Upper lobe of left lung (tissue), 6 donors: ENCODE measurements around the gene P4HA3. TPM values are rescaled to one million over a fixed set of nuclear protein-coding genes. Genes with fewer than 3 reads are reported as not detected.

ENCODE experiments used
- ATAC-seq, 2 donors: fragments of 200-7000 bp; cut with Tn5 transposase; one replicate each; pipeline ENCODE4 v1.9.1; 2022; ENCODE audit warnings: mild to moderate bottlenecking in 2 of 2, moderate library complexity in 2 of 2; ENCODE audit not compliant: low FRiP score in 2 of 2
- DNase-seq, 2 donors: peaks; one replicate each; pipeline ENCODE4 v3.0.0-alpha.2; 2019 to 2020
- H3K27ac ChIP-seq, 4 donors: fragments of 200-600 bp; sonication (generic); one replicate each; pipeline ENCODE4 v1.5.1; 2016 to 2019
- H3K27me3 ChIP-seq, 4 donors: fragments of 200-600 bp; sonication (generic); one replicate each; pipeline ENCODE4 v1.5.1; 2017 to 2019
- H3K36me3 ChIP-seq, 4 donors: fragments of 200-600 bp; sonication (generic); one replicate each; pipeline ENCODE4 v1.5.1; 2016 to 2019
- H3K4me1 ChIP-seq, 4 donors: fragments of 200-600 bp; sonication (generic); one replicate each; pipeline ENCODE4 v1.5.1; 2018 to 2019
- H3K4me3 ChIP-seq, 4 donors: fragments of 200-600 bp; sonication (generic); one replicate each; pipeline ENCODE4 v1.5.1; 2017 to 2019; ENCODE audit warnings: mild to moderate bottlenecking in 2 of 4, moderate library complexity in 1 of 4
- H3K9me3 ChIP-seq, 4 donors: fragments of 200-600 bp; sonication (generic); one replicate each; pipeline ENCODE4 v1.5.1; 2018 to 2019
- EP300 ChIP-seq, 4 donors: sonication (generic); formaldehyde crosslinking; IDR thresholded peaks; one replicate each; pipeline ENCODE4 v1.5.1; 2017; ENCODE audit warnings: antibody characterized with exemption in 4 of 4, control low read depth in 2 of 4
- POLR2A ChIP-seq, 4 donors: fragments of 450-650 bp; IDR thresholded peaks; one replicate each; pipeline ENCODE4 v1.5.1; 2016 to 2017; ENCODE audit warnings: antibody characterized with exemption in 4 of 4, mild to moderate bottlenecking in 2 of 4
- POLR2AphosphoS5 ChIP-seq, 2 donors: sonication (generic); formaldehyde crosslinking; IDR thresholded peaks; one replicate each; pipeline ENCODE4 v1.5.1; 2017; ENCODE audit warnings: antibody characterized with exemption in 2 of 2
- WGBS, 2 donors: methylation state at CpG; one replicate each; pipeline ENCODE4 v1.1.5; 2017 to 2018; 5-methylcytosine and 5-hydroxymethylcytosine counted together
- total RNA-seq, 6 donors: library from RNA; depleted of rRNA in 4 of 6; stranded (reverse); fragments of >200 nt in 4 of 6; gene quantifications; one replicate each; pipeline versions ENCODE4 v1.1.0 to v1.2.1, GENCODE V29; 2016 to 2021
- TF ChIP-seq, protein P1 (sequence below), 6 experiments: fragments of 450-650 bp in 4 of 6; fragments of 200-600 bp in 2 of 6; sonication (generic) in 2 of 6; IDR thresholded peaks; one replicate each; pipeline ENCODE4 v1.5.1; 2016 to 2019; ENCODE audit warnings: antibody characterized with exemption in 6 of 6
- donor health status: DM: no; HTN: no; CAD: no; lungs with moderate emphysema.
- donor health status: DM: no; HTN: yes; CAD: no; lungs with severe emphysema.

P4HA3 gene
- total RNA-seq, 6 donors from 2014 or later = 0.22 to 1.6 (median 0.64) TPM; not detected in 2

DNA sequence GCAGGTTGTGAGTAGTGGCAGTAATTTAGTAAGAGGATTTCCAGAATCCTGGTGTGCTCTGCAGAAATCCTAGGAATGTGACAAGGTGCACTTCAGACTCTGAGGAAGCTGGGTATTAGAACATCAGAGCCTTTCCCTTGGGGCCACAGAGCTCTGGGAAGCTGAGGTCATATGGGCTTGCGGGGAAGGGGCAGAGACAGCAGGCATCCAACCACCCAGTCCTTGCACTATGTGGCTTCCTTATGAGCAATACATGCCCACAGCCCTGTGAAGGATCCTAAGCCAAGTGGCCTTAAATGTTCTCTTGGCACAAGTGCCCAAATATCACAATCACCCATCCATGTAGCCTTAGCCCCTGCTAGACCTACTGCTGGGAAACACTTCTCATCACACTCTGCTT, 46.2 kb downstream of the P4HA3 start:
- TF ChIP-seq, protein P1, sequence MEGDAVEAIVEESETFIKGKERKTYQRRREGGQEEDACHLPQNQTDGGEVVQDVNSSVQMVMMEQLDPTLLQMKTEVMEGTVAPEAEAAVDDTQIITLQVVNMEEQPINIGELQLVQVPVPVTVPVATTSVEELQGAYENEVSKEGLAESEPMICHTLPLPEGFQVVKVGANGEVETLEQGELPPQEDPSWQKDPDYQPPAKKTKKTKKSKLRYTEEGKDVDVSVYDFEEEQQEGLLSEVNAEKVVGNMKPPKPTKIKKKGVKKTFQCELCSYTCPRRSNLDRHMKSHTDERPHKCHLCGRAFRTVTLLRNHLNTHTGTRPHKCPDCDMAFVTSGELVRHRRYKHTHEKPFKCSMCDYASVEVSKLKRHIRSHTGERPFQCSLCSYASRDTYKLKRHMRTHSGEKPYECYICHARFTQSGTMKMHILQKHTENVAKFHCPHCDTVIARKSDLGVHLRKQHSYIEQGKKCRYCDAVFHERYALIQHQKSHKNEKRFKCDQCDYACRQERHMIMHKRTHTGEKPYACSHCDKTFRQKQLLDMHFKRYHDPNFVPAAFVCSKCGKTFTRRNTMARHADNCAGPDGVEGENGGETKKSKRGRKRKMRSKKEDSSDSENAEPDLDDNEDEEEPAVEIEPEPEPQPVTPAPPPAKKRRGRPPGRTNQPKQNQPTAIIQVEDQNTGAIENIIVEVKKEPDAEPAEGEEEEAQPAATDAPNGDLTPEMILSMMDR (IDR thresholded peaks at IDR 0.05) = no peak
- TF ChIP-seq POLR2AphosphoS5 (IDR thresholded peaks at IDR 0.05) (no peak), EP300 (IDR thresholded peaks at IDR 0.05) (no peak), POLR2A (IDR thresholded peaks at IDR 0.05) (no peak)
- WGBS, 2 donors = 100% methylated on average over 1 of the region's 1 CpG; no CpG with 5 or more reads in 1 of the 2 donors
- no peaks in the 10 kb centered on the region for H3K36me3 ChIP-seq
- no peaks in the 10 kb centered on the region for H3K9me3 ChIP-seq
- H3K27me3 ChIP-seq = no peaks in the 10 kb centered on the region
- no peak overlapping the region for H3K4me3 ChIP-seq
- H3K27ac ChIP-seq = no peak overlapping the region
- DNase-seq (no peak), ATAC-seq (no peak)
- H3K4me1 ChIP-seq = peaks cover 0 to 10% (median 4%) of the 10 kb centered on the region in 4 donors

DNA sequence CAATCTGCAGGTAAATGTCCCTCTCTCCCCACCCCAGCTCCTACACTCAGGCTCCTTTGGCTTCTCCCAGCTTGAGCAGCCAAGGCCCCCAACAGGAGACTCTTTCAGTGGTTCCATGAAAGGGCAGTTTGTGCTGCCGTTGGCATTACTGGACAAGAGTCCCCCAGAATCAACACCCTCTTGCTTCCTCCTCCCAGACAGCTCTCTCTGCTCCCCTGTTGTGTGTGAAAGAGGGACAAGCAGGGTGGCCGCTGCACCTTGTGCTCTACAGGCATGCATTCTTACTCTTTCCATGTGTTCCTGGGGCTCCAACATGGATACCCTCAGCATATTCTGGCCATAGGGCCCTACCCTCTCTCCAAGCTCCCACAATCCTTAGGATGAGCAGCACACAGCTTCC, 48.7 kb downstream of the P4HA3 start:
- peaks cover 0 to 4% (median 0%) of the 10 kb centered on the region in 4 donors for H3K4me1 ChIP-seq
- no peak overlapping the region for H3K27ac ChIP-seq
- TF ChIP-seq, protein P1 (IDR thresholded peaks at IDR 0.05) = no peak
- TF ChIP-seq POLR2AphosphoS5 (IDR thresholded peaks at IDR 0.05) (no peak), POLR2A (IDR thresholded peaks at IDR 0.05) (no peak), EP300 (IDR thresholded peaks at IDR 0.05) (no peak)
- no peak for DNase-seq
- no peaks in the 10 kb centered on the region for H3K27me3 ChIP-seq
- ATAC-seq = no peak
- no peaks in the 10 kb centered on the region for H3K9me3 ChIP-seq
- WGBS, 2 donors = 80 to 96% methylated on average over 2 of the region's 2 CpGs
- no peak overlapping the region for H3K4me3 ChIP-seq
- H3K36me3 ChIP-seq = no peaks in the 10 kb centered on the region

DNA sequence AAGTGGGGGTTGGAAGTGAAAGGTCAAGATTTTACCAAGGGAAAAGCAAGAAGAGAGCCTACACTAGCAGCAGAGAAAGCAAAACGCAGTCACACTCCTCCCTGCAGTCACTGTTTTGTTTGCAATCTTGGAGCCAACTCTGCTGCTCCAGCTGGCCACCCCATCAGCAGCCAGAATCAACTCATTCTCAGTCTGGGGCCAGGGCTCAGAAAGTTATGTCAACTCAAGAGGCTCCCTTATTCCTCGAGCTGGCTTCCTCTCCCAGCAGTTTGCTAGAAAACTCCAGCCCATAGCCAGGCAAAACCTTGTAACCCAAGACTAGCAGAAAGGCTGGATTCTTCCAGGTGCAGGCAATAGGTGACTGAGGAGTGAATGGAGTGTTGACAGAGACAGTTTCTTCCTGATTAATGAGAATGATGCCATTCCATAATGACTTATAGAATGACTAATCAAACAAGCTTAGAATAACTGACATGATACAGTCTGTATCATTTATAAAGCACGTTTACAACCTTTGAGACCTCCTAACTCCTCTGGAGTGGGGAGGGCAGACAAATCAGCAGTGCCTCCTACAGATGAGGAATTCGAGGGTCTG, 53.4 kb downstream of the P4HA3 start:
- TF ChIP-seq POLR2AphosphoS5 (IDR thresholded peaks at IDR 0.05) (no peak), POLR2A (IDR thresholded peaks at IDR 0.05) (no peak), EP300 (IDR thresholded peaks at IDR 0.05) (no peak)
- TF ChIP-seq, protein P1 (IDR thresholded peaks at IDR 0.05) = no peak
- 39 to 50% methylated on average over 4 of the region's 4 CpGs for WGBS, 2 donors
- peaks cover 0 to 4% (median 0%) of the 10 kb centered on the region in 4 donors for H3K4me1 ChIP-seq
- H3K9me3 ChIP-seq = no peaks in the 10 kb centered on the region
- ATAC-seq = peak in 1 of 2 donors; percentile 82
- no peak for DNase-seq
- H3K27me3 ChIP-seq = no peaks in the 10 kb centered on the region
- H3K27ac ChIP-seq = no peak overlapping the region
- H3K4me3 ChIP-seq = no peak overlapping the region
- H3K36me3 ChIP-seq = peaks cover 0 to 23% (median 17%) of the 10 kb centered on the region in 4 donors

DNA sequence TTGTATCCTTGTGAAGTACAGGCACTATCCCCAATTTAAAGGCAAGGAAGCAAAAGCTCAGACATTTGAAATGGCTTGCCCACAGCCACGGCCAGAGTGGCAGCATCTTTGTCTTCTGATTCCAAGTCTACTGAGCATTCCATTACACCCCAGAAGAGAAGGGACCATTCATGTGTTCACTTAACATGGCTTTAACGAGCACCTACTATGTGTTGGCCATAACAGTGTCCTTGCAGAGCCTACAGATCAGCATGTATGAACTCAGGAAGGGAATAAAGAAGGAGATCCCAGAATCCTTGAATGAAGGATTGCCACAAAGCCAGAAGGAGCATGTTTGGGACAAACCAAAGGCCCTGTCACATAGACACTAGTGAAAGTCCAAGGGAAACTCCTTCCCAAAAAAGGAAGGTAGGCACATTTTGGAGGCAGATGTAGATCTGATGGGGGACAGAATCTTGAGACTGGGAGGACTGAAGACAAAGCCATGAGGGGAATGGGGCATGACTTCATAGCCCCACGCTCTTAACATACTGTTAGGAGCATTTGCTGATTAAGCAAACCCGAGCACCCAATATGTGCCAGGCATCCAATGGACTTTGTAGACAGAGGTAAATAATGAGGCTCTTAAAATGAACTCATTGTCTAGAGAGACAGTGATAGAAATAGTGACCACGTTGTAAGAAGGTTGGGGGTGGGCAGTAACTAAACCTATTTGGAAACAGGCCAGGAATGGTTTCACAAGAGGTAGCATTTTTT, 54.9 kb downstream of the P4HA3 start:
- H3K27me3 ChIP-seq = no peaks in the 10 kb centered on the region
- TF ChIP-seq EP300 (IDR thresholded peaks at IDR 0.05) (no peak), POLR2A (IDR thresholded peaks at IDR 0.05) (no peak), POLR2AphosphoS5 (IDR thresholded peaks at IDR 0.05) (no peak)
- TF ChIP-seq, protein P1 (IDR thresholded peaks at IDR 0.05) = no peak
- H3K4me1 ChIP-seq = peaks cover 0 to 4% (median 0%) of the 10 kb centered on the region in 4 donors
- DNase-seq (no peak), ATAC-seq (no peak)
- 78 to 83% methylated on average over 5 of the region's 5 CpGs for WGBS, 2 donors
- H3K36me3 ChIP-seq = peaks cover 3 to 37% (median 27%) of the 10 kb centered on the region in 4 donors
- H3K9me3 ChIP-seq = no peaks in the 10 kb centered on the region
- no peak overlapping the region for H3K27ac ChIP-seq
- H3K4me3 ChIP-seq = no peak overlapping the region
